GM12874 (cell line): Measurements from ENCODE around the gene SNX21.

Experiments used
- TF ChIP-seq, protein P1 (sequence below): IDR thresholded peaks from 2 replicates; pipeline ENCODE4 v1.5.1; 2011; ENCODE audit warnings: low read depth, mild to moderate bottlenecking, control low read depth, low read length, moderate library complexity; ENCODE audit not compliant: insufficient read depth

SNX21 gene

GRCh38 chr20:45867136-45867818, 33.7 kb downstream of the SNX21 start:
- TF ChIP-seq, protein P1, sequence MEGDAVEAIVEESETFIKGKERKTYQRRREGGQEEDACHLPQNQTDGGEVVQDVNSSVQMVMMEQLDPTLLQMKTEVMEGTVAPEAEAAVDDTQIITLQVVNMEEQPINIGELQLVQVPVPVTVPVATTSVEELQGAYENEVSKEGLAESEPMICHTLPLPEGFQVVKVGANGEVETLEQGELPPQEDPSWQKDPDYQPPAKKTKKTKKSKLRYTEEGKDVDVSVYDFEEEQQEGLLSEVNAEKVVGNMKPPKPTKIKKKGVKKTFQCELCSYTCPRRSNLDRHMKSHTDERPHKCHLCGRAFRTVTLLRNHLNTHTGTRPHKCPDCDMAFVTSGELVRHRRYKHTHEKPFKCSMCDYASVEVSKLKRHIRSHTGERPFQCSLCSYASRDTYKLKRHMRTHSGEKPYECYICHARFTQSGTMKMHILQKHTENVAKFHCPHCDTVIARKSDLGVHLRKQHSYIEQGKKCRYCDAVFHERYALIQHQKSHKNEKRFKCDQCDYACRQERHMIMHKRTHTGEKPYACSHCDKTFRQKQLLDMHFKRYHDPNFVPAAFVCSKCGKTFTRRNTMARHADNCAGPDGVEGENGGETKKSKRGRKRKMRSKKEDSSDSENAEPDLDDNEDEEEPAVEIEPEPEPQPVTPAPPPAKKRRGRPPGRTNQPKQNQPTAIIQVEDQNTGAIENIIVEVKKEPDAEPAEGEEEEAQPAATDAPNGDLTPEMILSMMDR, result no peak

DNA sequence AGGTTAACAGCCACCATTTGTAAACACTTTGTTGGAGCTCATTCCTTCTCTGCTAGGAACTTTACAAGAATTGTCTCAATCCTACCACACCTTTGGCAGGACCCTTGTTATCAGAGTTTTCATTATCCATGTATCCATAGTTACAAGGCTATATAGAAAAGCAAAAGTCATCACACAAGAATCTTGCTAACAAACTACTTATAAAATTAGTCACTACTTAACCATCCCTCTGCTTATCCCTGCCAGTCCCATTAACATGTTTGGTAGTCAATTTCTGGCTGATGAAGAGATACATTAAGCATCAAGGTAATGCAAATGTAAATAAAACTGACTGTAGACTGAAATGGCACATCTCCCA, 34.2 kb downstream of the SNX21 start:
- TF ChIP-seq, protein P1, result no peak

DNA sequence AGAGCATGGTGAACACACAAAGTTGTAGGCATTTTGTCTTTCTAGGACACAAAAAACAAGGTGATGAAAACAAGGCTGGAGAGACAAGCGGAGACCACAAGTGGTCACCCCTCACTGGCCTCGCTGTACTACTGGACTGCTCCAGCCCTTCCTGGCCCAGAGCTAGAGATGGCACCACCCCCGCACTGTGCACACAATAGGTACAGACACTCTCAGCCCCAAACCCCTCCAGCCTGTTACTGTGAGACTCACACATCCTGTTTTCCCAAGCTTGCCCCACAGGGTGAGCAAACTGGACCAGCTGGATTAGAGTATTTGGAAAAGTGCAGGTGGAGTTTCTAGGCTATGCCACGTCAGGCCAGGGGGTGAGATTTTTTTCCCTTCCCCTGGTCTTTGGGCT, 39.0 kb downstream of the SNX21 start:
- TF ChIP-seq, protein P1, result no peak

DNA sequence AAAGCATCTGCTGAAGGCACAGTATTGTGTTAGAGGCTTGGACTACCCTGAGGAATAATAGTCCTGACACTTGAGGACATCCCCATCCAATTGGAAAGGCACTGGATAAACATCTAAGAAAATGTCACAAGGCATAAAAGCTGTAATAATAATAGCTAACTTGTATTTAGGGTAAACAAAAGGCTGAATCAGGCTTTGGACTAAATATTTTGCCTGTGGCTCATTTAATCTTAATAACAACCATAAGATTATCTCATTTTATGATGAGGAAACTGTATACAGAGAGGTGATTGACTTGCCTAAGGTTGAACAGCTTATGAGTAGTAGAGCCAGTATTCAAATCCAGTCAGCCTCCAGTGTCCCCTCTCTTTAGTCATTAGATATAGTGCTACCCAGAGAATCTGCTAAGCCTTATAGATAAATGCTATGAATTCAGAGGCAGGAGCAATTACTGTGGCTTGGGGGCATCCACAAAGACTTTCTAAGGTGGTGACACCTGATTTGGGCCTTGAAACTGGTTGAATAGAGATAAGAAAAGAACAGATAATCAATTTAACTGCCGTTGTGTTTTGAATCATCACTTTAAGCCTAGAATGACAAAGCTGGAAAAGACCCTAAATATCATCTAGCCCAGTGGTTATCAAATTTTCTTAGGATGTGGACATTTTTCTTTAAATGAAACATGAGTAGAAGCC, 40.0 kb downstream of the SNX21 start:
- TF ChIP-seq, protein P1, result no peak

DNA sequence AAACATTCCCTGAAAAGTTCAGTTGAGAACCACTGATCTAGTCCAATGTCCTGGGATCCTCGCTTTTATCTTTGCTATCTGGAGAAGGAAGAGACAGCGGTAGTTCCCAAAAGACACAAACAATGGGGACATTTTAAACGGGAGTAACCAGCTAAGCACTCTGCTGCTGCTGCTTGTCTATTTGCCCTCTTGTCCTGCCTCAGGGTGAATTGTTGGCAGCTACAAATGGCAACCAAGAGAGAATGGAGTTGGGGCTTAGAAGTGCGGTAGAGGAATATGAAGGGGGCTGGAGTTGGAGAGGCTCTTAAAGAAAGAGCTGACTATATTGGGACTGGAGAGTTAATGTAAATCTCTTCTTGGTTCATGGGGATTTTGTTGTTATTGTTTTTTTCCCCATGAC, 41.0 kb downstream of the SNX21 start:
- TF ChIP-seq, protein P1, result no peak

DNA sequence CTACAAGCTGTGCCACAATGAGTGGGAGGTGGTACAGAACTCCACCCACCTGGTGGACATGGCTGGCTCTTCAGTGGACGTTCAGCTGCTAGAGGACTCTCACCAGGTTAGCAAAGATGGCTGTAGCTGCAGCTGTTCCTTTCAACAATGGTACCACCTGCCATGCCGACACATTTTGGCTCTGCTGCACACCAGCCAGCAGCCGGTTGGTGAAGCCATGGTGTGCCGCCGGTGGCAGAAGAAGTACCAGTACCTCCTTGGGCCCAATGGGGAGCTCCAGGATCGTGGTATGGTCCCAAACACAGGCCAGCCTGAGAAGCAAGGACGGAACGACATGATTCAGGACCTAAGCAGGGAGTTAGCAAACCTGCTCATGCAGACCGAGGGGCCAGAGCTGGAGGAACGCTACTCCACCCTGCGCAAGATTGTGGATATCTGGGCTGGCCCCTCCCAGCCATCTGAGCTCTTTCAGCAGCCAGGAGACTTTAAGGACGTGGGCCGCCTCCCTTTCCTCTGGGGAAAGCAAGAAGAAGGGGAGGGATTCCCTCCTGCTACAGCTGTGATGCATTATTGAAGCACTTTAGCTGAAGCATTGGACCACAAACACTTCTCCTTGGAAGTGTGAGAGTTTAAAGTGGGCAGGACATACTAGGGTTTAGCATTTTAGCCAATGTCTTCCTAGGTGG, 44.6 kb downstream of the SNX21 start:
- TF ChIP-seq, protein P1, result no peak

- TF ChIP-seq, protein P1, result no peak
Measured at GRCh38 chr20:45880988-45881788, 47.6 kb downstream of the SNX21 start, which contains the start of gene ZSWIM1. ZSWIM1 (plus strand) TSS chr20:45881227; CDS start chr20:45882593, 1,366 bp downstream.
